ENCODE measurements around the gene S100P. TPM values are rescaled to one million over a fixed set of nuclear protein-coding genes. Genes with fewer than 3 reads are reported as not detected.

The S100P gene
- total and polyA plus RNA-seq, 2 of the 4 experiments (the other 2 are of a cell fraction) = not detected

- TF ChIP-seq CTCF (conservative IDR thresholded peaks at IDR 0.05; ENCODE audit: low read depth, low read length) (no peak), MXI1 (IDR thresholded peaks at IDR 0.05; ENCODE audit: borderline replicate concordance, low read depth, low read length) (no peak), POLR2A (IDR thresholded peaks at IDR 0.05; ENCODE audit: low read depth, low read length) (peak; percentile 20; the same call in 1 of the 2 replicates)
These were observed 39.0 kb downstream of the S100P start (continued) for GRCh38 chr4:6732441-6733357.
